K562 (cell line): ENCODE data around the gene SORBS2. TPM values are rescaled to one million over a fixed set of nuclear protein-coding genes. Genes with fewer than 3 reads are reported as not detected.

Source experiments
- ATAC-seq: fragments of 200-7000 bp; cut with Tn5 transposase; 3 replicates; pipeline ENCODE4 v1.9.1; 2020; ENCODE audit warnings: moderate library complexity
- BruUV-seq: library from RNA; stranded (reverse); fragments of 400-500 nt; replicated peaks from 2 replicates; lab custom pipeline; 2021; lab: Mats Ljungman, UMichigan
- CTCF ChIA-PET: fragments of 300-600 bp; formaldehyde crosslinking; extraction: SDS; loops from one replicate; lab custom pipeline; 2021; ENCODE audit warnings: low intra/inter-chr PET ratio; lab: Yijun Ruan, JAX
- POLR2A ChIA-PET: fragments of 300-600, 350-650 bp; sonication (Branson Sonifier 250); formaldehyde crosslinking; extraction: SDS; loops from one replicate; lab custom pipeline; 2021; ENCODE audit warnings: antibody characterized with exemption, inconsistent platforms; lab: Yijun Ruan, JAX
- DNase-seq, 4 experiments: peaks; one replicate each; pipeline versions ENCODE4 v3.0.0 to v3.0.0-alpha.2; 2011 to 2018; ENCODE audit warnings: low spot score in 3 of 4, mixed read lengths in 3 of 4; ENCODE audit errors: extremely low read depth in 1 of 4
- FAIRE-seq: peaks from 2 replicates; lab custom pipeline; 2011; peaks lifted over from hg19 to GRCh38; lab: Jason Lieb, UNC
- H2AFZ ChIP-seq: 2 replicates; pipeline ENCODE4 v1.6.0; 2011; ENCODE audit warnings: low read depth, low read length, control low read depth, inconsistent platforms
- H3K27ac ChIP-seq: fragments of 200-600 bp; 3 replicates; pipeline ENCODE4 v1.8.0; 2011; ENCODE audit warnings: low read depth, mild to moderate bottlenecking, control low read depth, inconsistent platforms, low read length, moderate library complexity, mixed read lengths; ENCODE audit errors: extremely low read depth
- H3K27me3 ChIP-seq, 2 experiments: fragments of 300-600 bp in 1 of 2; 2 replicates in 1 of 2; 3 replicates in 1 of 2; pipeline versions ENCODE4 v1.6.0 to v1.8.0; 2011; ENCODE audit warnings: inconsistent platforms in 2 of 2, low read length in 2 of 2, mild to moderate bottlenecking in 1 of 2, mixed read lengths in 1 of 2, moderate library complexity in 1 of 2; ENCODE audit not compliant: control insufficient read depth in 2 of 2, insufficient read depth in 2 of 2
- H3K36me3 ChIP-seq: fragments of 300-600 bp; 3 replicates; pipeline ENCODE4 v1.8.0; 2011; ENCODE audit warnings: mild to moderate bottlenecking, low read length, inconsistent platforms; ENCODE audit not compliant: control insufficient read depth, insufficient read depth
- H3K4me1 ChIP-seq, 2 experiments: fragments of 200-600 bp in 1 of 2; replicated peaks in 1 of 2; 2 replicates in 1 of 2; 3 replicates in 1 of 2; pipeline versions ENCODE4 v1.5.1 to v1.8.0; 2011; ENCODE audit warnings: inconsistent platforms in 2 of 2, low read length in 2 of 2, mild to moderate bottlenecking in 1 of 2, mixed read lengths in 1 of 2, moderate library complexity in 1 of 2; ENCODE audit not compliant: control insufficient read depth in 2 of 2, insufficient read depth in 2 of 2
- H3K4me2 ChIP-seq: 2 replicates; pipeline ENCODE4 v1.6.1; 2011; ENCODE audit warnings: low read length, control low read depth, inconsistent platforms, mixed read lengths; ENCODE audit not compliant: insufficient read depth
- H3K4me3 ChIP-seq: fragments of 200-600 bp; sonication (generic), shearing (Covaris generic); 2 replicates; pipeline ENCODE4 v1.5.1; 2016; ENCODE audit warnings: control low read depth, inconsistent platforms
- H3K79me2 ChIP-seq: fragments of 200-600 bp; 3 replicates; pipeline ENCODE4 v1.8.0; 2011; ENCODE audit warnings: low read length, inconsistent platforms; ENCODE audit not compliant: control insufficient read depth, insufficient read depth
- H3K9ac ChIP-seq, 2 experiments: 2 replicates each; pipeline versions ENCODE4 v1.6.0 to v1.6.1; 2011; ENCODE audit warnings: low read depth in 2 of 2, low read length in 2 of 2, control low read depth in 1 of 2, inconsistent platforms in 1 of 2, mild to moderate bottlenecking in 1 of 2, mixed read lengths in 1 of 2; ENCODE audit not compliant: insufficient read depth in 1 of 2
- H3K9me1 ChIP-seq: one replicate; pipeline ENCODE4 v1.6.0; 2011; ENCODE audit warnings: inconsistent platforms, mild to moderate bottlenecking, low read length, moderate library complexity; ENCODE audit not compliant: control insufficient read depth, insufficient read depth
- H3K9me3 ChIP-seq: replicated peaks from 2 replicates; pipeline ENCODE4 v1.5.1; 2011; ENCODE audit warnings: low read depth, low read length, inconsistent platforms; ENCODE audit not compliant: control insufficient read depth, insufficient read depth
- H4K20me1 ChIP-seq: replicated peaks from 2 replicates; pipeline ENCODE4 v1.6.1; 2011; ENCODE audit warnings: low read length, inconsistent platforms, mixed read lengths; ENCODE audit not compliant: control insufficient read depth, insufficient read depth
- EZH2 ChIP-seq: IDR thresholded peaks from 2 replicates; pipeline ENCODE4 v1.6.1; 2012; ENCODE audit warnings: low read depth, mild to moderate bottlenecking, inconsistent platforms, low read length, borderline replicate concordance
- FOXJ3 ChIP-seq: sonication (generic); formaldehyde crosslinking; IDR thresholded peaks from 2 replicates; pipeline ENCODE4 v1.4.0; 2020; ENCODE audit warnings: mild to moderate bottlenecking, missing genetic modification reagents
- KAT8 ChIP-seq: fragments of 450-650 bp; IDR thresholded peaks from 2 replicates; pipeline ENCODE4 v1.6.1; 2016; ENCODE audit warnings: low read depth, mild to moderate bottlenecking
- POLR2H ChIP-seq: IDR thresholded peaks from 2 replicates; pipeline ENCODE4 v1.6.1; 2016; ENCODE audit warnings: missing genetic modification characterization, low read depth, mild to moderate bottlenecking, control low read depth, missing compliant biosample characterization, moderate library complexity
- POLR3G ChIP-seq: IDR thresholded peaks from 2 replicates; pipeline ENCODE4 v1.6.1; 2011; ENCODE audit not compliant: insufficient read length, insufficient replicate concordance; ENCODE audit errors: extremely low read depth
- SNIP1 ChIP-seq: fragments of 450-650 bp; IDR thresholded peaks from 2 replicates; pipeline ENCODE4 v1.7.1; 2017; ENCODE audit warnings: low read depth, mild to moderate bottlenecking
- STAG1 ChIP-seq: sonication (generic); formaldehyde crosslinking; IDR thresholded peaks from 2 replicates; pipeline ENCODE4 v1.5.0; 2020; ENCODE audit warnings: missing genetic modification reagents, borderline replicate concordance
- UBTF ChIP-seq, 2 experiments: IDR thresholded peaks; 2 replicates each; pipeline ENCODE4 v1.6.1; 2012; ENCODE audit warnings: improper control_type of control experiment in 2 of 2, low read depth in 2 of 2, low read length in 2 of 2, borderline replicate concordance in 1 of 2
- WGBS: fragments of 100-300 bp; shearing (Covaris generic); methylation state at CpG from one replicate; pipeline ENCODE4 v1.1.6; 2016; ENCODE audit warnings: low coverage, mixed read lengths; ENCODE audit not compliant: insufficient coverage; ENCODE audit errors: missing lambda C conversion rate; 5-methylcytosine and 5-hydroxymethylcytosine counted together
- in situ Hi-C: fragments of 300-500 bp; cut with MboI; formaldehyde crosslinking; loops from 4 replicates; pipeline ENCODE4 v1.15.0; 2018; ENCODE audit warnings: inconsistent platforms, mixed read lengths
- intact Hi-C: fragments of 100-400 bp; cut with micrococcal nuclease; formaldehyde crosslinking; loops from 2 replicates; pipeline ENCODE4 v1.14.2; 2022
- polyA plus RNA-seq, 8 experiments: library from polyadenylated mRNA; depleted of rRNA in 4 of 8; stranded (reverse) in 5 of 8; unstranded in 3 of 8; fragments of >200 nt; fragmentation: Nextera tagmentation in 2 of 8; fragmentation: Illumina TruSeq in 1 of 8; extraction: Ambion mirVana in 2 of 8; extraction: Trizol in 1 of 8; gene quantifications; 2 replicates each; pipeline versions ENCODE4 v1.2.1 to v1.2.3, GENCODE V29; 2011 to 2014; ENCODE audit warnings: inconsistent platforms in 1 of 8, missing spikeins in 1 of 8
- total RNA-seq, 7 experiments: library from RNA; depleted of rRNA in 6 of 7; stranded (reverse); fragments of >200 nt in 6 of 7; fragmentation: Illumina TruSeq in 2 of 7; extraction: Trizol in 2 of 7; gene quantifications; 2 replicates each; pipeline versions ENCODE4 v1.2.1 to v1.2.3, GENCODE V29; 2011 to 2021; ENCODE audit warnings: low replicate concordance in 1 of 7
- TF ChIP-seq, protein P1 (sequence below), 2 experiments: fragments of 450-650 bp; formaldehyde crosslinking in 1 of 2; IDR thresholded peaks; 2 replicates each; pipeline versions ENCODE4 v1.4.0 to v1.6.1; 2014 to 2020; ENCODE audit warnings: mild to moderate bottlenecking in 2 of 2, borderline replicate concordance in 1 of 2, low read depth in 1 of 2

The SORBS2 gene
- total and polyA plus RNA-seq, 9 of the 15 experiments (the other 6 are each of a cell fraction or from before 2014, with no cell fraction given), result 0.29 TPM; not detected in 8

DNA sequence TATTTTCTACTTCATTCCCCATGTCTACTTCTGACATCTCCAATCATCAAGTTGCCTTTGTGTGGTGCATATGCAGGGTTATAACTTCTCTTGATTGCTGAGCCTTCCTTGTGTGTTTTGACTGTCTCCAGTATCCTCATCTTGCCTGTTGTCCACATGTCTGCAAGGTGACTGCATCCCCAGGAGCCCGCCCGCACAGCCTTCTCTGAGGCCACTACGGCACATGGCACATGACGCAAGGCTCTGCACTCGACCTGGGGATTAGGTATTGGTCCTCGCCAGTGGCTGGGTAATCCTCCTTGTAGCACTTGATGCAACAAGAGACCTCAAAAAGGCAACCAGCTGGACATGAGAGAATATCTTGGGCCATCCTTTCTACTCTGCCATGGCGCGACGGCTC, 122.6 kb downstream of the SORBS2 start (continued):
- TF ChIP-seq UBTF (IDR thresholded peaks at IDR 0.05; ENCODE audit: borderline replicate concordance in 1 of 2, low read depth in 2 of 2, low read length in 2 of 2), result no peak

DNA sequence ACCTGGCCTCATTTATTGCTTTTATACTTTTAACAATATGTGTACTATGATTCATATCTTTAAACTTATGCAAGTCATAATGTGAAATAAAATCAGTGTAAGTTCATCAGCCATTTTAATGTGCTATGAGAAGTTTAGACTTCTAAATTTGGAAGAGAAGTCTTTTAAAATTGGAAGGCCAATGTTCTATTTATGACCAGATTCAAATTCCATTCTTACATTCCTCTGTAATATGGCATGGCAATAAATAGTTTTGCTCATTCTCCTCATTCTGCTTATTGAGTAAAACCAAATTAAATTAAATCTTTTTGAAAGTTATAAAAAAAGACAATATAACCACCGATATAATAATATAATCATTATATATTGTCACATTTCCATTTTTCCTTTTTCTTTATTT, 126.2 kb downstream of the SORBS2 start:
- CTCF ChIA-PET, result no interaction called here
- WGBS, result 0% methylated on average over 1 of the region's 1 CpG
- FAIRE-seq (no peak), ATAC-seq (no peak), DNase-seq (no peak)
- no TSS peak for BruUV-seq
- Histone ChIP-seq H3K79me2 (no peaks in the 10 kb centered on the region), H3K27me3 (peaks cover 0 to 10% of the 10 kb centered on the region in 2 experiments; a peak in 4 of 5 replicates), H3K9ac (no peak overlapping the region), H3K9me1 (no peaks in the 10 kb centered on the region), H3K27ac (no peak overlapping the region), H3K36me3 (no peaks in the 10 kb centered on the region), H3K4me2 (no peak overlapping the region), H4K20me1 (no peaks in the 10 kb centered on the region), H3K4me3 (no peak overlapping the region), H2AFZ (no peak overlapping the region), H3K4me1 (no peaks in the 10 kb centered on the region), H3K9me3 (no peaks in the 10 kb centered on the region)
- POLR2A ChIA-PET, result no interaction called here
- in situ Hi-C loops (no loop called here), intact Hi-C loops (no loop called here)
- TF ChIP-seq SNIP1 (no peak), POLR2H (tag) (no peak), STAG1 (CRISPR knock-in tag) (no peak), FOXJ3 (no peak), EZH2 (no peak), KAT8 (no peak), POLR3G (no peak)
- TF ChIP-seq, protein P1, sequence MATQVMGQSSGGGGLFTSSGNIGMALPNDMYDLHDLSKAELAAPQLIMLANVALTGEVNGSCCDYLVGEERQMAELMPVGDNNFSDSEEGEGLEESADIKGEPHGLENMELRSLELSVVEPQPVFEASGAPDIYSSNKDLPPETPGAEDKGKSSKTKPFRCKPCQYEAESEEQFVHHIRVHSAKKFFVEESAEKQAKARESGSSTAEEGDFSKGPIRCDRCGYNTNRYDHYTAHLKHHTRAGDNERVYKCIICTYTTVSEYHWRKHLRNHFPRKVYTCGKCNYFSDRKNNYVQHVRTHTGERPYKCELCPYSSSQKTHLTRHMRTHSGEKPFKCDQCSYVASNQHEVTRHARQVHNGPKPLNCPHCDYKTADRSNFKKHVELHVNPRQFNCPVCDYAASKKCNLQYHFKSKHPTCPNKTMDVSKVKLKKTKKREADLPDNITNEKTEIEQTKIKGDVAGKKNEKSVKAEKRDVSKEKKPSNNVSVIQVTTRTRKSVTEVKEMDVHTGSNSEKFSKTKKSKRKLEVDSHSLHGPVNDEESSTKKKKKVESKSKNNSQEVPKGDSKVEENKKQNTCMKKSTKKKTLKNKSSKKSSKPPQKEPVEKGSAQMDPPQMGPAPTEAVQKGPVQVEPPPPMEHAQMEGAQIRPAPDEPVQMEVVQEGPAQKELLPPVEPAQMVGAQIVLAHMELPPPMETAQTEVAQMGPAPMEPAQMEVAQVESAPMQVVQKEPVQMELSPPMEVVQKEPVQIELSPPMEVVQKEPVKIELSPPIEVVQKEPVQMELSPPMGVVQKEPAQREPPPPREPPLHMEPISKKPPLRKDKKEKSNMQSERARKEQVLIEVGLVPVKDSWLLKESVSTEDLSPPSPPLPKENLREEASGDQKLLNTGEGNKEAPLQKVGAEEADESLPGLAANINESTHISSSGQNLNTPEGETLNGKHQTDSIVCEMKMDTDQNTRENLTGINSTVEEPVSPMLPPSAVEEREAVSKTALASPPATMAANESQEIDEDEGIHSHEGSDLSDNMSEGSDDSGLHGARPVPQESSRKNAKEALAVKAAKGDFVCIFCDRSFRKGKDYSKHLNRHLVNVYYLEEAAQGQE (IDR thresholded peaks at IDR 0.05; ENCODE audit: borderline replicate concordance), result no peak
- TF ChIP-seq, protein P1 (CRISPR knock-in tag; IDR thresholded peaks at IDR 0.05; ENCODE audit: low read depth), result no peak
